Measurements from ENCODE around the gene ANKRD9. TPM values are rescaled to one million over a fixed set of nuclear protein-coding genes. Genes with fewer than 3 reads are reported as not detected.

ANKRD9 gene
- polyA plus RNA-seq, 1 donor from 2014 or later: 1.5 TPM

DNA sequence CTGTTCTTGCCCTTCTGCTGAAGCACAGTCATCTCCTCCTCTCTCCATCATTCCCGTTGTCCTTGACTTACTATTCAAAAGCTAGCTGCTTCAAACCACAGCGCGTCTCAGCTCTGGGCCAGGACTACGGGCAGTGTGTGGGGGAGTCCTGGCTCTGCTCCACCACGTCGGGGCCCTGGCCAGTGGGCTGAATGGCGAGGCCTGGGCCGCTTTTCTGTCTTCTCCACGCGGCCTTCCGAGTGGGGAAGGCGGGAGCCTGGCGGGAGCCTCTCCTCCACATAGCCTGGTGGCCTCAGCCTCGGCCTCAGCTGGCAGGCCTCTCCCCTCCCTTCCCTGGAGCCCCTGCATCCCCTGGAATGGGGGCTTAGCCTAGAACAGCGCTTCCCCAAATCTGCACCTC, 16.5 kb downstream of the ANKRD9 start:
- Histone ChIP-seq H3K27me3 (ENCODE audit: insufficient read depth, low read depth, low read length) (no peaks in the 10 kb centered on the region), H2AFZ (ENCODE audit: low read depth, low read length) (no peak overlapping the region), H3K36me3 (ENCODE audit: insufficient read depth, low read length) (no peaks in the 10 kb centered on the region), H3K4me2 (ENCODE audit: low read length) (no peak overlapping the region), H4K20me1 (ENCODE audit: insufficient read depth) (no peaks in the 10 kb centered on the region), H3K4me3 (ENCODE audit: low read length) (no peak overlapping the region), H3F3A (ENCODE audit: insufficient read depth, low read length, poor library complexity, severe bottlenecking) (no peaks in the 10 kb centered on the region), H3K27ac (ENCODE audit: low read length) (no peak overlapping the region), H3K9me3 (ENCODE audit: low read length) (no peaks in the 10 kb centered on the region), H3K9ac (ENCODE audit: low read length) (no peak overlapping the region), H3K79me2 (replicated peaks; ENCODE audit: insufficient read depth, low read length) (no peaks in the 10 kb centered on the region), H3K9me2 (ENCODE audit: insufficient read depth, low read length) (no peaks in the 10 kb centered on the region)
- TF ChIP-seq SMC3 (conservative IDR thresholded peaks at IDR 0.05; ENCODE audit: poor library complexity): no peak
- TF ChIP-seq TAF1 (IDR thresholded peaks at IDR 0.05; ENCODE audit: low read depth): no peak
- no peak for TF ChIP-seq POLR2AphosphoS5 (IDR thresholded peaks at IDR 0.05)
- TF ChIP-seq EZH2 (IDR thresholded peaks at IDR 0.05; ENCODE audit: borderline replicate concordance, insufficient read depth, low read length, poor library complexity, severe bottlenecking): no peak
- no peak for TF ChIP-seq MXI1 (conservative IDR thresholded peaks at IDR 0.05; ENCODE audit: poor library complexity, severe bottlenecking)
- no peak for TF ChIP-seq EP300 (conservative IDR thresholded peaks at IDR 0.05; ENCODE audit: poor library complexity, severe bottlenecking)
- no peak for TF ChIP-seq RAD21 (conservative IDR thresholded peaks at IDR 0.05)
- TF ChIP-seq, protein P1, sequence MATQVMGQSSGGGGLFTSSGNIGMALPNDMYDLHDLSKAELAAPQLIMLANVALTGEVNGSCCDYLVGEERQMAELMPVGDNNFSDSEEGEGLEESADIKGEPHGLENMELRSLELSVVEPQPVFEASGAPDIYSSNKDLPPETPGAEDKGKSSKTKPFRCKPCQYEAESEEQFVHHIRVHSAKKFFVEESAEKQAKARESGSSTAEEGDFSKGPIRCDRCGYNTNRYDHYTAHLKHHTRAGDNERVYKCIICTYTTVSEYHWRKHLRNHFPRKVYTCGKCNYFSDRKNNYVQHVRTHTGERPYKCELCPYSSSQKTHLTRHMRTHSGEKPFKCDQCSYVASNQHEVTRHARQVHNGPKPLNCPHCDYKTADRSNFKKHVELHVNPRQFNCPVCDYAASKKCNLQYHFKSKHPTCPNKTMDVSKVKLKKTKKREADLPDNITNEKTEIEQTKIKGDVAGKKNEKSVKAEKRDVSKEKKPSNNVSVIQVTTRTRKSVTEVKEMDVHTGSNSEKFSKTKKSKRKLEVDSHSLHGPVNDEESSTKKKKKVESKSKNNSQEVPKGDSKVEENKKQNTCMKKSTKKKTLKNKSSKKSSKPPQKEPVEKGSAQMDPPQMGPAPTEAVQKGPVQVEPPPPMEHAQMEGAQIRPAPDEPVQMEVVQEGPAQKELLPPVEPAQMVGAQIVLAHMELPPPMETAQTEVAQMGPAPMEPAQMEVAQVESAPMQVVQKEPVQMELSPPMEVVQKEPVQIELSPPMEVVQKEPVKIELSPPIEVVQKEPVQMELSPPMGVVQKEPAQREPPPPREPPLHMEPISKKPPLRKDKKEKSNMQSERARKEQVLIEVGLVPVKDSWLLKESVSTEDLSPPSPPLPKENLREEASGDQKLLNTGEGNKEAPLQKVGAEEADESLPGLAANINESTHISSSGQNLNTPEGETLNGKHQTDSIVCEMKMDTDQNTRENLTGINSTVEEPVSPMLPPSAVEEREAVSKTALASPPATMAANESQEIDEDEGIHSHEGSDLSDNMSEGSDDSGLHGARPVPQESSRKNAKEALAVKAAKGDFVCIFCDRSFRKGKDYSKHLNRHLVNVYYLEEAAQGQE (IDR thresholded peaks at IDR 0.05; ENCODE audit: borderline replicate concordance): no peak
- TF ChIP-seq, protein P2, sequence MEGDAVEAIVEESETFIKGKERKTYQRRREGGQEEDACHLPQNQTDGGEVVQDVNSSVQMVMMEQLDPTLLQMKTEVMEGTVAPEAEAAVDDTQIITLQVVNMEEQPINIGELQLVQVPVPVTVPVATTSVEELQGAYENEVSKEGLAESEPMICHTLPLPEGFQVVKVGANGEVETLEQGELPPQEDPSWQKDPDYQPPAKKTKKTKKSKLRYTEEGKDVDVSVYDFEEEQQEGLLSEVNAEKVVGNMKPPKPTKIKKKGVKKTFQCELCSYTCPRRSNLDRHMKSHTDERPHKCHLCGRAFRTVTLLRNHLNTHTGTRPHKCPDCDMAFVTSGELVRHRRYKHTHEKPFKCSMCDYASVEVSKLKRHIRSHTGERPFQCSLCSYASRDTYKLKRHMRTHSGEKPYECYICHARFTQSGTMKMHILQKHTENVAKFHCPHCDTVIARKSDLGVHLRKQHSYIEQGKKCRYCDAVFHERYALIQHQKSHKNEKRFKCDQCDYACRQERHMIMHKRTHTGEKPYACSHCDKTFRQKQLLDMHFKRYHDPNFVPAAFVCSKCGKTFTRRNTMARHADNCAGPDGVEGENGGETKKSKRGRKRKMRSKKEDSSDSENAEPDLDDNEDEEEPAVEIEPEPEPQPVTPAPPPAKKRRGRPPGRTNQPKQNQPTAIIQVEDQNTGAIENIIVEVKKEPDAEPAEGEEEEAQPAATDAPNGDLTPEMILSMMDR (IDR thresholded peaks at IDR 0.05; ENCODE audit: poor library complexity, severe bottlenecking): no peak

DNA sequence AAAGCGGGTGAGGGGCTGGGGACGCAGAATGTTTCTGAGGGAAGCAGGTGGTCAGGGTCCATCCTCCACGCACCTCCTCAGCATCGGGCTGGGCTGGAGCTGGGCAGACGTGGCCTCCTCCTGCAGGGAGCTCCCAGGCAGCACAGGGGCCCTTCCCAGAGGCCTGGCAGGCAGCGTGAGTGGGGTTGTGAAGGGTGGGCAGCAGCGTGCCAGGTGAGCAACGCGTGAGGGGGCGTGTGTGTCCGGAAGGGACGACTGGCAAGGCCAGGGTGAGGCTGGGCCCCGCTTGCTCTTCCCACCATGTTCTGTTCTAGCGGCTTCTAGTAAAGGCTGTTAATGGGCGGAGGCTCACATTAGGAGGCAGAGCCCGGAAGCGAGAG, 17.1 kb downstream of the ANKRD9 start:
- Histone ChIP-seq H2AFZ (ENCODE audit: low read depth, low read length) (no peak overlapping the region), H3K27ac (ENCODE audit: low read length) (no peak overlapping the region), H3K9ac (ENCODE audit: low read length) (no peak overlapping the region), H3K9me2 (ENCODE audit: insufficient read depth, low read length) (no peaks in the 10 kb centered on the region), H3K27me3 (ENCODE audit: insufficient read depth, low read depth, low read length) (no peaks in the 10 kb centered on the region), H3K4me2 (ENCODE audit: low read length) (no peak overlapping the region), H3F3A (ENCODE audit: insufficient read depth, low read length, poor library complexity, severe bottlenecking) (no peaks in the 10 kb centered on the region), H3K79me2 (replicated peaks; ENCODE audit: insufficient read depth, low read length) (no peaks in the 10 kb centered on the region), H3K36me3 (ENCODE audit: insufficient read depth, low read length) (no peaks in the 10 kb centered on the region), H4K20me1 (ENCODE audit: insufficient read depth) (no peaks in the 10 kb centered on the region), H3K9me3 (ENCODE audit: low read length) (no peaks in the 10 kb centered on the region), H3K4me3 (ENCODE audit: low read length) (no peak overlapping the region)
- TF ChIP-seq, protein P1 (IDR thresholded peaks at IDR 0.05; ENCODE audit: borderline replicate concordance): no peak
- TF ChIP-seq, protein P2 (IDR thresholded peaks at IDR 0.05; ENCODE audit: poor library complexity, severe bottlenecking): no peak
- TF ChIP-seq RAD21 (conservative IDR thresholded peaks at IDR 0.05) (no peak), EZH2 (IDR thresholded peaks at IDR 0.05; ENCODE audit: borderline replicate concordance, insufficient read depth, low read length, poor library complexity, severe bottlenecking) (no peak), TAF1 (IDR thresholded peaks at IDR 0.05; ENCODE audit: low read depth) (no peak), POLR2AphosphoS5 (IDR thresholded peaks at IDR 0.05) (no peak), SMC3 (conservative IDR thresholded peaks at IDR 0.05; ENCODE audit: poor library complexity) (no peak), MXI1 (conservative IDR thresholded peaks at IDR 0.05; ENCODE audit: poor library complexity, severe bottlenecking) (no peak), EP300 (conservative IDR thresholded peaks at IDR 0.05; ENCODE audit: poor library complexity, severe bottlenecking) (no peak)

Measured in neural cell (in vitro differentiated cells).